Uterus (tissue), 4 donors: ENCODE data around the gene RAPGEF6. TPM values are rescaled to one million over a fixed set of nuclear protein-coding genes. Genes with fewer than 3 reads are reported as not detected.

Experiments
- DNase-seq, 2 donors: peaks; one replicate each; pipeline ENCODE4 v3.0.0-alpha.2; 2019 to 2020
- H3K27ac ChIP-seq, 2 donors: fragments of 200-600 bp; sonication (generic); 1 replicate in 1 of 2; 2 replicates in 1 of 2; pipeline ENCODE4 v1.5.1; 2016 to 2018
- H3K27me3 ChIP-seq, 2 donors: fragments of 200-600 bp; sonication (generic); one replicate each; pipeline ENCODE4 v1.5.1; 2018 to 2019; ENCODE audit warnings: control low read depth in 1 of 2
- H3K36me3 ChIP-seq, 2 donors: fragments of 200-600 bp; sonication (generic); one replicate each; pipeline ENCODE4 v1.5.1; 2019; ENCODE audit warnings: control low read depth in 1 of 2
- H3K4me1 ChIP-seq, 2 donors: fragments of 200-600 bp; sonication (generic); one replicate each; pipeline ENCODE4 v1.5.1; 2018 to 2019; ENCODE audit warnings: control low read depth in 1 of 2
- H3K4me3 ChIP-seq, 2 donors: fragments of 200-600 bp; sonication (generic); 1 replicate in 1 of 2; 2 replicates in 1 of 2; pipeline ENCODE4 v1.5.1; 2018 to 2019; ENCODE audit warnings: mild to moderate bottlenecking in 1 of 2
- H3K9me3 ChIP-seq, 2 donors: fragments of 200-600 bp; sonication (generic); one replicate each; pipeline ENCODE4 v1.5.1; 2019; ENCODE audit warnings: control low read depth in 1 of 2
- POLR2A ChIP-seq, 2 donors: fragments of 450-650 bp; IDR thresholded peaks; one replicate each; pipeline ENCODE4 v1.6.1; 2016; ENCODE audit warnings: antibody characterized with exemption in 2 of 2, mild to moderate bottlenecking in 1 of 2, moderate library complexity in 1 of 2
- intact Hi-C: fragments of 100-400 bp; cut with DNase I; formaldehyde crosslinking; loops from one replicate; pipeline ENCODE4 v1.15.1; 2023; ENCODE audit warnings: low total_unique reads
- total RNA-seq, 4 donors: library from RNA; depleted of rRNA in 3 of 4; stranded (reverse); fragments of >200 nt in 3 of 4; gene quantifications; one replicate each; pipeline versions ENCODE4 v1.1.0 to v1.2.4, GENCODE V29; 2014 to 2023
- TF ChIP-seq, protein P1 (sequence below), 4 experiments: fragments of 200-600 bp in 2 of 4; fragments of 450-650 bp in 2 of 4; sonication (generic) in 2 of 4; IDR thresholded peaks; one replicate each; pipeline ENCODE4 v1.5.1; 2016 to 2019; ENCODE audit warnings: antibody characterized with exemption in 4 of 4, mild to moderate bottlenecking in 2 of 4, moderate library complexity in 1 of 4
- donor health status: DM: yes; HTN: yes; CAD: no.

The RAPGEF6 gene
- total RNA-seq, 4 donors from 2014 or later: 11.8 to 36.8 (median 23.4) TPM

GRCh38 chr5:131548176-131548575, 86.9 kb downstream of the RAPGEF6 start:
- Histone ChIP-seq H3K27me3 (no peaks in the 10 kb centered on the region), H3K4me1 (no peaks in the 10 kb centered on the region), H3K4me3 (no peak overlapping the region), H3K9me3 (no peaks in the 10 kb centered on the region), H3K27ac (no peak overlapping the region), H3K36me3 (no peaks in the 10 kb centered on the region)
- intact Hi-C loops: no loop called here
- TF ChIP-seq, protein P1, sequence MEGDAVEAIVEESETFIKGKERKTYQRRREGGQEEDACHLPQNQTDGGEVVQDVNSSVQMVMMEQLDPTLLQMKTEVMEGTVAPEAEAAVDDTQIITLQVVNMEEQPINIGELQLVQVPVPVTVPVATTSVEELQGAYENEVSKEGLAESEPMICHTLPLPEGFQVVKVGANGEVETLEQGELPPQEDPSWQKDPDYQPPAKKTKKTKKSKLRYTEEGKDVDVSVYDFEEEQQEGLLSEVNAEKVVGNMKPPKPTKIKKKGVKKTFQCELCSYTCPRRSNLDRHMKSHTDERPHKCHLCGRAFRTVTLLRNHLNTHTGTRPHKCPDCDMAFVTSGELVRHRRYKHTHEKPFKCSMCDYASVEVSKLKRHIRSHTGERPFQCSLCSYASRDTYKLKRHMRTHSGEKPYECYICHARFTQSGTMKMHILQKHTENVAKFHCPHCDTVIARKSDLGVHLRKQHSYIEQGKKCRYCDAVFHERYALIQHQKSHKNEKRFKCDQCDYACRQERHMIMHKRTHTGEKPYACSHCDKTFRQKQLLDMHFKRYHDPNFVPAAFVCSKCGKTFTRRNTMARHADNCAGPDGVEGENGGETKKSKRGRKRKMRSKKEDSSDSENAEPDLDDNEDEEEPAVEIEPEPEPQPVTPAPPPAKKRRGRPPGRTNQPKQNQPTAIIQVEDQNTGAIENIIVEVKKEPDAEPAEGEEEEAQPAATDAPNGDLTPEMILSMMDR (IDR thresholded peaks at IDR 0.05): no peak
- TF ChIP-seq POLR2A (IDR thresholded peaks at IDR 0.05): no peak
- no peak for DNase-seq

GRCh38 chr5:131545845-131546244, 89.2 kb downstream of the RAPGEF6 start:
- Histone ChIP-seq H3K4me1 (no peaks in the 10 kb centered on the region), H3K9me3 (no peaks in the 10 kb centered on the region), H3K27me3 (no peaks in the 10 kb centered on the region), H3K36me3 (no peaks in the 10 kb centered on the region), H3K4me3 (no peak overlapping the region), H3K27ac (no peak overlapping the region)
- intact Hi-C loops: no loop called here
- TF ChIP-seq POLR2A (IDR thresholded peaks at IDR 0.05): no peak
- TF ChIP-seq, protein P1 (IDR thresholded peaks at IDR 0.05): no peak
- DNase-seq: no peak

GRCh38 chr5:131542723-131543122, 92.3 kb downstream of the RAPGEF6 start:
- no peaks in the 10 kb centered on the region for H3K9me3 ChIP-seq
- H3K4me1 ChIP-seq: no peaks in the 10 kb centered on the region
- no peak overlapping the region for H3K27ac ChIP-seq
- H3K27me3 ChIP-seq: no peaks in the 10 kb centered on the region
- TF ChIP-seq, protein P1 (IDR thresholded peaks at IDR 0.05): no peak
- no peak for TF ChIP-seq POLR2A (IDR thresholded peaks at IDR 0.05)
- H3K36me3 ChIP-seq: no peaks in the 10 kb centered on the region
- no peak overlapping the region for H3K4me3 ChIP-seq
- no peak for DNase-seq
- intact Hi-C loops: no loop called here

- H3K4me1 ChIP-seq: no peaks in the 10 kb centered on the region
- no peak overlapping the region for H3K4me3 ChIP-seq
- H3K9me3 ChIP-seq: no peaks in the 10 kb centered on the region
- H3K36me3 ChIP-seq: no peaks in the 10 kb centered on the region
- no peak for TF ChIP-seq POLR2A (IDR thresholded peaks at IDR 0.05)
- TF ChIP-seq, protein P1 (IDR thresholded peaks at IDR 0.05): no peak
- intact Hi-C loops: no loop called here
- H3K27me3 ChIP-seq: no peaks in the 10 kb centered on the region
- no peak for DNase-seq
- H3K27ac ChIP-seq: no peak overlapping the region
These were observed 93.3 kb downstream of the RAPGEF6 start for GRCh38 chr5:131541762-131542161.

DNA sequence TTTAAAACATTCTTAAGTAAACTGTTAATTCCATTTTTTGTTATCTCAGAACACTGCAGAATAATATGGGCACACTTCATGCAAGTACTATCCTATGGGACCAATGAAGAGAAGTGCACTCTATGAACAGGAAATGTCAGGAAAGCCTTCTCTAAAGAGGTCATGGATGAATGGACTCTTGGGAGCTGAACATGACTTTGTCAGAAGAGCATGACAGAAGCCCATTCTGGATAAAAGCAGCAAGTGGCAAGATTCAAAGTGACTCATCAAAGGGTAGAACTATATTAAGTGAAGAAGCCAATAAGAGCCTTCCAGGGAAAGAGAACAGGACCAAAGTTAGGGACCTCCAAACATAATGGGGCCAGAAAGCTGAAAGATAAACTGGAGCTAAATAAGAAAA, 94.0 kb downstream of the RAPGEF6 start:
- TF ChIP-seq, protein P1 (IDR thresholded peaks at IDR 0.05): no peak
- no peak for TF ChIP-seq POLR2A (IDR thresholded peaks at IDR 0.05)
- H3K36me3 ChIP-seq: no peaks in the 10 kb centered on the region
- no peaks in the 10 kb centered on the region for H3K9me3 ChIP-seq
- H3K4me3 ChIP-seq: no peak overlapping the region
- intact Hi-C loops: no loop called here
- H3K27ac ChIP-seq: no peak overlapping the region
- no peak for DNase-seq
- H3K27me3 ChIP-seq: no peaks in the 10 kb centered on the region
- no peaks in the 10 kb centered on the region for H3K4me1 ChIP-seq
